HG02884 (cell line): ENCODE data around the gene KRT1.

Experiments used
- ATAC-seq: cut with Tn5 transposase; IDR thresholded peaks from one replicate; pipeline ENCODE4 v1.9.1; 2021; ENCODE audit warnings: mild to moderate bottlenecking, moderate library complexity; ENCODE audit not compliant: unreplicated experiment

KRT1 gene

GRCh38 chr12:52643233-52644077 lies 36.8 kb downstream of the KRT1 start:
- no peak for ATAC-seq

- no peak for ATAC-seq
Measured at GRCh38 chr12:52641468-52641867, 38.7 kb downstream of the KRT1 start.

GRCh38 chr12:52637299-52637698 lies 42.9 kb downstream of the KRT1 start:
- ATAC-seq = no peak

GRCh38 chr12:52636592-52637258 lies 43.5 kb downstream of the KRT1 start:
- ATAC-seq = no peak

- no peak for ATAC-seq
Measured at GRCh38 chr12:52636189-52636588, 44.0 kb downstream of the KRT1 start.

GRCh38 chr12:52634266-52635056 lies 45.7 kb downstream of the KRT1 start:
- ATAC-seq = no peak

GRCh38 chr12:52633383-52633782 lies 46.8 kb downstream of the KRT1 start:
- no peak for ATAC-seq

- ATAC-seq = no peak
Measured at GRCh38 chr12:52632656-52633055, 47.6 kb downstream of the KRT1 start.

- ATAC-seq = no peak
Measured at GRCh38 chr12:52631676-52632459, 48.3 kb downstream of the KRT1 start.

- no peak for ATAC-seq
Measured at GRCh38 chr12:52631264-52631663, 48.9 kb downstream of the KRT1 start.

- ATAC-seq = no peak
Measured at GRCh38 chr12:52630599-52631200, 49.5 kb downstream of the KRT1 start.

GRCh38 chr12:52630008-52630500 lies 50.2 kb downstream of the KRT1 start:
- no peak for ATAC-seq

- ATAC-seq = no peak
Measured at GRCh38 chr12:52629281-52630007, 50.8 kb downstream of the KRT1 start.

- ATAC-seq = no peak
Measured at GRCh38 chr12:52628841-52629240, 51.4 kb downstream of the KRT1 start.

- ATAC-seq = no peak
Measured at GRCh38 chr12:52628111-52628507, 52.1 kb downstream of the KRT1 start.

GRCh38 chr12:52627395-52628110 lies 52.7 kb downstream of the KRT1 start:
- ATAC-seq = no peak
